Left cardiac atrium (tissue), 4 donors: ENCODE measurements around the gene ACSS1. TPM values are rescaled to one million over a fixed set of nuclear protein-coding genes. Genes with fewer than 3 reads are reported as not detected.
A peak's percentile ranks its signal among the peaks of the same experiment; 100 is the strongest.
"Not testable (repeated sequence)": the region's sequence is repeated elsewhere in the genome, so short reads cannot be mapped to it uniquely, and the experiment has no call there.

ENCODE experiments used
- ATAC-seq, 2 donors: fragments of 200-7000 bp; cut with Tn5 transposase; one replicate each; pipeline ENCODE4 v1.9.1; 2020; ENCODE audit warnings: mild to moderate bottlenecking in 2 of 2, moderate library complexity in 2 of 2
- DNase-seq: peaks from one replicate; pipeline ENCODE4 v3.0.0-alpha.2; 2020
- intact Hi-C, 2 donors: fragments of 100-400 bp; cut with DNase I; formaldehyde crosslinking; loops; one replicate each; pipeline versions ENCODE4 v1.14.1 to v1.15.1; 2022 to 2023
- total RNA-seq, 2 donors: library from RNA; stranded (reverse); fragmentation: NEBNext Ultra II Directional; extraction: Animal tissue kit (Norgen Biotek cat#: 25700); gene quantifications; one replicate each; pipeline ENCODE4 v1.2.1, GENCODE V29; 2021
- donor health status: DM: no; HTN: yes; CAD: no.
- donor health status: DM: no; HTN: yes; CAD: no; lungs with severe emphysema.
- donor health status: DM: yes; HTN: yes; CAD: no.
- donor health status: Dilated cardiomyopathy.

ACSS1 gene
- total RNA-seq, 2 donors from 2014 or later = 27.9 to 55.0 TPM

GRCh38 chr20:25007491-25008305 lies 50.2 kb downstream of the ACSS1 start:
- no peak for ATAC-seq
- no peak for DNase-seq
- intact Hi-C loops = no loop called here

- DNase-seq (no peak), ATAC-seq (no peak)
- intact Hi-C loops = no loop called here
Measured at GRCh38 chr20:25006431-25007167, 51.3 kb downstream of the ACSS1 start.

GRCh38 chr20:25005661-25006060 lies 52.3 kb downstream of the ACSS1 start:
- intact Hi-C loops = no loop called here
- DNase-seq (no peak), ATAC-seq (peak in 1 of 2 donors; percentile 7)

- no peak for DNase-seq
- ATAC-seq = peak; percentile 21 to 63
- intact Hi-C loops = no loop called here
Measured at GRCh38 chr20:25005220-25005619, 52.7 kb downstream of the ACSS1 start.

GRCh38 chr20:25003002-25003401 lies 54.9 kb downstream of the ACSS1 start:
- ATAC-seq = no peak
- DNase-seq = no peak

GRCh38 chr20:25001323-25001722 lies 56.6 kb downstream of the ACSS1 start:
- not testable (repeated sequence) for ATAC-seq, DNase-seq
- intact Hi-C loops = loop anchor here in 1 of 2 donors (5.0 kb wide), 1 partner anchor 36 kb away; no protein-coding TSS in a partner anchor

More at GRCh38 chr20:25003002-25003401, 54.9 kb downstream of the ACSS1 start:
- intact Hi-C loops = loop anchor here in 1 of 2 donors (5.0 kb wide), 1 partner anchor 34 kb away; no protein-coding TSS in a partner anchor

- intact Hi-C loops = loop anchor here in 1 of 2 donors (5.0 kb wide), 1 partner anchor 37 kb away; no protein-coding TSS in a partner anchor
- DNase-seq = peak; percentile 73
- peak; percentile 38 to 69 for ATAC-seq
Measured at GRCh38 chr20:25000268-25000801, 57.6 kb downstream of the ACSS1 start.

GRCh38 chr20:24999568-24999967 lies 58.4 kb downstream of the ACSS1 start:
- intact Hi-C loops = loop anchor here (10.0 kb wide), 2 partner anchors 195 to 255 kb away; partner anchors contain the start of gene ENTPD6 (in 1 of the 2)
- DNase-seq = no peak
- ATAC-seq = no peak

GRCh38 chr20:24998631-24999445 lies 59.1 kb downstream of the ACSS1 start:
- intact Hi-C loops = loop anchor here (10.0 kb wide), 2 partner anchors 196 to 256 kb away; partner anchors contain the start of gene ENTPD6 (in 1 of the 2)
- DNase-seq (no peak), ATAC-seq (peak; percentile 1 to 14)

GRCh38 chr20:24998121-24998520 lies 59.8 kb downstream of the ACSS1 start:
- DNase-seq = no peak
- intact Hi-C loops = loop anchor here (10.0 kb wide), 2 partner anchors 197 to 257 kb away; partner anchors contain the start of gene ENTPD6 (in 1 of the 2)

GRCh38 chr20:24996449-24997377 lies 61.2 kb downstream of the ACSS1 start:
- DNase-seq (no peak), ATAC-seq (no peak)
- intact Hi-C loops = loop anchor here (10.0 kb wide), 2 partner anchors 198 to 258 kb away; partner anchors contain the start of gene ENTPD6 (in 1 of the 2)

More at GRCh38 chr20:24998121-24998520, 59.8 kb downstream of the ACSS1 start:
- ATAC-seq = no peak

GRCh38 chr20:24995741-24996448 lies 62.0 kb downstream of the ACSS1 start:
- DNase-seq = no peak
- no peak for ATAC-seq
- intact Hi-C loops = loop anchor here (1.0 to 10.0 kb wide), 4 partner anchors 69 to 259 kb away; partner anchors contain the start of gene ENTPD6 (in 1 of the 2)

GRCh38 chr20:24994470-24995368 lies 63.2 kb downstream of the ACSS1 start:
- ATAC-seq (peak; percentile 32 to 41), DNase-seq (peak; percentile 77)
- intact Hi-C loops = loop anchor here (1.0 to 10.0 kb wide), 6 partner anchors 70 to 260 kb away; partner anchors contain the start of gene ENTPD6 (in 1 of the 2)

GRCh38 chr20:24994186-24994465 lies 63.8 kb downstream of the ACSS1 start:
- intact Hi-C loops = loop anchor here (2.0 to 10.0 kb wide), 5 partner anchors 71 to 261 kb away; partner anchors contain the start of gene ENTPD6 (in 1 of the 2)
- DNase-seq = no peak
- no peak for ATAC-seq

GRCh38 chr20:24993337-24994185 lies 64.4 kb downstream of the ACSS1 start:
- ATAC-seq = peak; percentile 8 to 13
- intact Hi-C loops = loop anchor here (2.0 to 10.0 kb wide), 6 partner anchors 71 to 405 kb away; partner anchors contain the start of gene ENTPD6 (in 1 of the 2)
- no peak for DNase-seq
